Measurements from ENCODE around the gene FSTL4.

- no peak for TF ChIP-seq GABPA (IDR thresholded peaks at IDR 0.05; ENCODE audit: low read depth)
- TF ChIP-seq, protein P1, sequence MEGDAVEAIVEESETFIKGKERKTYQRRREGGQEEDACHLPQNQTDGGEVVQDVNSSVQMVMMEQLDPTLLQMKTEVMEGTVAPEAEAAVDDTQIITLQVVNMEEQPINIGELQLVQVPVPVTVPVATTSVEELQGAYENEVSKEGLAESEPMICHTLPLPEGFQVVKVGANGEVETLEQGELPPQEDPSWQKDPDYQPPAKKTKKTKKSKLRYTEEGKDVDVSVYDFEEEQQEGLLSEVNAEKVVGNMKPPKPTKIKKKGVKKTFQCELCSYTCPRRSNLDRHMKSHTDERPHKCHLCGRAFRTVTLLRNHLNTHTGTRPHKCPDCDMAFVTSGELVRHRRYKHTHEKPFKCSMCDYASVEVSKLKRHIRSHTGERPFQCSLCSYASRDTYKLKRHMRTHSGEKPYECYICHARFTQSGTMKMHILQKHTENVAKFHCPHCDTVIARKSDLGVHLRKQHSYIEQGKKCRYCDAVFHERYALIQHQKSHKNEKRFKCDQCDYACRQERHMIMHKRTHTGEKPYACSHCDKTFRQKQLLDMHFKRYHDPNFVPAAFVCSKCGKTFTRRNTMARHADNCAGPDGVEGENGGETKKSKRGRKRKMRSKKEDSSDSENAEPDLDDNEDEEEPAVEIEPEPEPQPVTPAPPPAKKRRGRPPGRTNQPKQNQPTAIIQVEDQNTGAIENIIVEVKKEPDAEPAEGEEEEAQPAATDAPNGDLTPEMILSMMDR (IDR thresholded peaks at IDR 0.05) = no peak
- no peak for TF ChIP-seq RAD21 (IDR thresholded peaks at IDR 0.05; ENCODE audit: low read length)
Observed at GRCh38 chr5:133371371-133372155, 240.8 kb downstream of the FSTL4 start.

Data from SK-N-SH (cell line).